Bronchial epithelial cell (primary cell): ENCODE results near the gene GPR156. TPM values are rescaled to one million over a fixed set of nuclear protein-coding genes. Genes with fewer than 3 reads are reported as not detected.
A peak's percentile ranks its signal among the peaks of the same experiment; 100 is the strongest.

Source experiments
- DNase-seq: peaks from one replicate; pipeline ENCODE4 v3.0.0-alpha.2; 2010; ENCODE audit warnings: low read depth
- FAIRE-seq: peaks from 2 replicates; lab custom pipeline; 2011; peaks lifted over from hg19 to GRCh38; lab: Jason Lieb, UNC
- H3K27me3 ChIP-seq: 2 replicates; pipeline ENCODE4 v1.5.1; 2011; ENCODE audit warnings: low read length; ENCODE audit not compliant: control insufficient read depth, insufficient read depth
- H3K36me3 ChIP-seq: 2 replicates; pipeline ENCODE4 v1.5.1; 2011; ENCODE audit warnings: low read length; ENCODE audit not compliant: control insufficient read depth, insufficient read depth
- H3K4me3 ChIP-seq: 2 replicates; pipeline ENCODE4 v1.5.1; 2011; ENCODE audit warnings: mild to moderate bottlenecking, low read depth, low read length, control low read depth
- total RNA-seq: library from RNA; depleted of rRNA; stranded (reverse); fragments of >200 nt; gene quantifications from 2 replicates; pipeline ENCODE4 v1.2.1, GENCODE V29; 2014
- TF ChIP-seq, protein P1 (sequence below): IDR thresholded peaks from 2 replicates; pipeline ENCODE4 v1.5.1; 2011; ENCODE audit warnings: mild to moderate bottlenecking, moderate library complexity, low read length, control low read depth, inconsistent platforms; ENCODE audit not compliant: insufficient read depth, severe bottlenecking

GPR156 gene
- total RNA-seq, 1 donor from 2014 or later = under 0.01 TPM

DNA sequence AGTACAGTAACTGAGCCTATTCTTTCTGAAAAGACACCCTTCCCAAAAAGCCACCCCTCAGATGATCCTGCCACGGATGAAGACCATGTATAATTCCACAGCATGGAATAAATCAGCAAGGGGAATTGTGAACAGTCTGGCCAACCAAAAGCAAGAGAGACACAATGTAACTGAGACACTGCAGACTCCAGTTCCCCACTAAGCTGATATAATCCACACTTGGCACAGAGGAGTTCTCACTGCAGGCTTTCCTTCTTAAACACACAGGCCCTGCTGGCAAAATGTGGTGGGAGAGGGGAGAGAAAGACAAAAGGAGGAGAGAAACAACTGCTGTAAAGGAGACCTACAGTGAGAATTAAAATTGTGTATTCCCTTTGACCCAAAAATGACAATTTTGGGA lies 12.7 kb downstream of the GPR156 start:
- Histone ChIP-seq H3K4me3 (no peak overlapping the region), H3K27me3 (peaks cover 2% of the 10 kb centered on the region), H3K36me3 (no peaks in the 10 kb centered on the region)
- no peak for DNase-seq
- TF ChIP-seq, protein P1, sequence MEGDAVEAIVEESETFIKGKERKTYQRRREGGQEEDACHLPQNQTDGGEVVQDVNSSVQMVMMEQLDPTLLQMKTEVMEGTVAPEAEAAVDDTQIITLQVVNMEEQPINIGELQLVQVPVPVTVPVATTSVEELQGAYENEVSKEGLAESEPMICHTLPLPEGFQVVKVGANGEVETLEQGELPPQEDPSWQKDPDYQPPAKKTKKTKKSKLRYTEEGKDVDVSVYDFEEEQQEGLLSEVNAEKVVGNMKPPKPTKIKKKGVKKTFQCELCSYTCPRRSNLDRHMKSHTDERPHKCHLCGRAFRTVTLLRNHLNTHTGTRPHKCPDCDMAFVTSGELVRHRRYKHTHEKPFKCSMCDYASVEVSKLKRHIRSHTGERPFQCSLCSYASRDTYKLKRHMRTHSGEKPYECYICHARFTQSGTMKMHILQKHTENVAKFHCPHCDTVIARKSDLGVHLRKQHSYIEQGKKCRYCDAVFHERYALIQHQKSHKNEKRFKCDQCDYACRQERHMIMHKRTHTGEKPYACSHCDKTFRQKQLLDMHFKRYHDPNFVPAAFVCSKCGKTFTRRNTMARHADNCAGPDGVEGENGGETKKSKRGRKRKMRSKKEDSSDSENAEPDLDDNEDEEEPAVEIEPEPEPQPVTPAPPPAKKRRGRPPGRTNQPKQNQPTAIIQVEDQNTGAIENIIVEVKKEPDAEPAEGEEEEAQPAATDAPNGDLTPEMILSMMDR = no peak
- FAIRE-seq = no peak

DNA sequence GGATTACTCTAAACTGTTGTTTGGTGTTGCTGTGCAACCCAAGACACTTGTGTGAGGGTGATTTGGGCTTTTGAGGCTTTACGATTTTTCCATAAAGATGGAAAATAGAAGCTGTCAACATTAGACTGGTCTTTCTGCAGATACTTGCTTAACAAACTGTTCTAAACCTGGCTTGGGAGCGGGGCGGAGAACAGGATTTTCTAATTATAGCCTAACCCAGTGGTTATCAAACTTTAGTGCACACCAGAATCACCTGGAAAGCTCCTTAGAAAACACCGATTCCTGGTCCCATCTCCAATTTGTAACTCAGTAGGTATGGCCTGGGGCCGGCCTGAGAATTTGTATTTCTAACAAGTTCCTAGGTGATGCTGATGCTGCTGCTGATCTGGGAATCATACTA lies 19.0 kb downstream of the GPR156 start:
- H3K4me3 ChIP-seq = no peak overlapping the region
- H3K36me3 ChIP-seq = no peaks in the 10 kb centered on the region
- FAIRE-seq (no peak), DNase-seq (no peak)
- TF ChIP-seq, protein P1 = no peak
- H3K27me3 ChIP-seq = peaks cover 2% of the 10 kb centered on the region

DNA sequence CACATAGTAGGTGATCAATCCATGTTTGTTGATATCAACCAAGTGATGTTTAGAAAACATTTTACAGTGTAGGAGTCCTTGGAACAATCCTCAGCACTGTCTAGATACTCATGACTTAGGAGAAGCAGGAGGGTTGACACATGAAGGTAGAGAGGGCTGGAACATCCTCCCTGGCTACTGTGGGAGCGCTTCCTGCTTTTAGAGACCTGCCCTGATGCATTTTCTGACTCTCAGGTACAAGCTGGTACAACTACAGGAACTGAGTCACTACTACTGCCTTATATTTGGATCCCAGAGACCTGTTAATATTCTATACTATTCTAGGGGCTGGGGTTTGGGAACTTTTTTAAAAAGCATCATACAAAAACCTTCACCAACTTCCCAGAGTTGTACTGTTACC lies 20.1 kb downstream of the GPR156 start:
- TF ChIP-seq, protein P1 = no peak
- Histone ChIP-seq H3K36me3 (no peaks in the 10 kb centered on the region), H3K27me3 (peaks cover 2% of the 10 kb centered on the region), H3K4me3 (no peak overlapping the region)
- FAIRE-seq (no peak), DNase-seq (peak; percentile 71)

DNA sequence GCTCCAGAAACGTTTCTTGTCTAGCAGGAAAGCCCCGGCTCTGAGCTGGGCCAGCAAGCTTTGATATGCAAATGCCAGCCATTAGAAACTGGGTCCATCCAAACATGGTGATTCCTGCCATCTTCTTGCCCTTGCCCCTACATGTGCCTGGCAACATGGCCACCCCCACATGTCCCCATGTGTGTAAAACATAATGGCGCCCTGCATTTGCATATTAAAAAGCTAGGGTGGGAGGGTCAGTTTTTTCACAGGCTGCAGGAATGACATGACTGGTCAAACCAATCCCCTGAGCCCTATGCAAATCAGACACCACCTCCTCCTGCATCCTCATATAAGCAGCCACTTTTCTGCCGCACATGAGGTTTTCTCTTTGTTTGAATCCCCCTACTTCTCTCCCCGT lies 21.2 kb downstream of the GPR156 start:
- Histone ChIP-seq H3K36me3 (no peaks in the 10 kb centered on the region), H3K27me3 (no peaks in the 10 kb centered on the region), H3K4me3 (no peak overlapping the region)
- FAIRE-seq = no peak
- no peak for DNase-seq
- TF ChIP-seq, protein P1 = no peak

DNA sequence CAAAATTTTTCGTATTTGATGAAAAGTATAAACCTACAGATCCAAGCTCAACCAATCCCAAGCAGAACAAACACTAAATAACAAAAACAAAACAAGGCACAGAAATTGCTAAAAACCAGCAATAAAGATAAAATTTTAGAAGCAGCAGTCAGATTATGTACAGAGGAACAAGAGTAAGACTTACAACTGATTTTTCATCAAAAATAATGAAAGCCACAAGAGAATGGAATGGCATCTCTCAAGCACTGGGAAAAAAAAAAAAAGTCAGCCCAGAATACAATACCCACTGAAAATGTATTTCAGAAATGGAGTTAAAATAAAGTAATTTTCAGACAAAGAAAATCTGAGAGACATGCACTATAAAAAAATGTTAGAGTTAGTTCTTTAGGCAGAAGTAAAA lies 27.0 kb downstream of the GPR156 start:
- H3K27me3 ChIP-seq = no peaks in the 10 kb centered on the region
- no peaks in the 10 kb centered on the region for H3K36me3 ChIP-seq
- TF ChIP-seq, protein P1 = no peak
- DNase-seq (no peak), FAIRE-seq (no peak)
- no peak overlapping the region for H3K4me3 ChIP-seq

DNA sequence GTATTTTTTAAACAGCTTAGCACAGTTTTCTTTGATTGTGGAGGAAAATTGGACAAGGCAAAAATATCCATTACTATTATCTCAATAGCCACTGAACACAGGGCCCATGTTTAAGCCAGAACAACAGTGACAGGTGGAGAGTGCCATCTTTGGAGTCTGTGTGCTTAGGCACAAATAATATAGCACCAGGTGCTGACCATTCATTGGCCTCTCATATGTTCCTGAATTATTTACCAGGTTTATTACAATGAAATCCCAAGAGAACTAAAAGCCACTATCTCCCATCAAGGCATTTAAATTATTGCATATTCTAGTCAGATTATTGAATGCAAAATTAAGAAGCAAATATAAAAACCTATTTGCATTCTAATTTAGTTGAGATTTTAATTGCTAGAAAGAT lies 39.6 kb downstream of the GPR156 start:
- peaks cover 3% of the 10 kb centered on the region for H3K27me3 ChIP-seq
- TF ChIP-seq, protein P1 = no peak
- H3K4me3 ChIP-seq = no peak overlapping the region
- DNase-seq = no peak
- no peaks in the 10 kb centered on the region for H3K36me3 ChIP-seq
- no peak for FAIRE-seq
